B cell (primary cell): ENCODE data around the gene TRPM4. TPM values are rescaled to one million over a fixed set of nuclear protein-coding genes. Genes with fewer than 3 reads are reported as not detected.

Experiments used
- ATAC-seq: fragments of 200-7000 bp; cut with Tn5 transposase; one replicate; pipeline ENCODE4 v1.10.0; 2021; ENCODE audit warnings: low read depth, mild to moderate bottlenecking, moderate number of reproducible peaks, moderate library complexity
- CTCF ChIA-PET: fragments of 350-600 bp; sonication (Branson Sonifier 250); formaldehyde crosslinking; loops from one replicate; lab custom pipeline; 2021; ENCODE audit warnings: antibody characterized with exemption, inconsistent platforms; lab: Charles Lee
- POLR2A ChIA-PET: fragments of 350-600 bp; sonication (Branson Sonifier 250); formaldehyde crosslinking; loops from one replicate; lab custom pipeline; 2021; ENCODE audit warnings: antibody characterized with exemption; lab: Charles Lee
- DNase-seq: peaks from one replicate; pipeline ENCODE4 v3.0.0; 2013
- H2AFZ ChIP-seq: 2 replicates; pipeline ENCODE4 v1.6.1; 2012; ENCODE audit warnings: mild to moderate bottlenecking, low read depth, low read length; ENCODE audit not compliant: insufficient read depth, poor library complexity, severe bottlenecking
- H3K27ac ChIP-seq, 2 donors: 1 replicate in 1 of 2; 2 replicates in 1 of 2; pipeline ENCODE4 v1.5.1; 2012 to 2013; ENCODE audit warnings: low read length in 2 of 2, mild to moderate bottlenecking in 2 of 2, moderate library complexity in 1 of 2
- H3K27me3 ChIP-seq, 4 experiments: fragments of 200-600 bp in 1 of 4; sonication (generic) in 1 of 4; replicated peaks in 1 of 4; 1 replicate in 2 of 4; 2 replicates in 2 of 4; pipeline versions ENCODE4 v1.6.1 to v1.7.0; 2013 to 2016; ENCODE audit warnings: low read length in 3 of 4, mild to moderate bottlenecking in 2 of 4, mixed read lengths in 1 of 4, moderate library complexity in 1 of 4; ENCODE audit not compliant: insufficient read depth in 4 of 4, control insufficient read depth in 3 of 4; ENCODE audit errors: control extremely low read depth in 1 of 4
- H3K36me3 ChIP-seq, 2 experiments: replicated peaks in 1 of 2; 1 replicate in 1 of 2; 2 replicates in 1 of 2; pipeline versions ENCODE4 v1.6.1 to v1.7.1; 2013; ENCODE audit warnings: low read length in 1 of 2; ENCODE audit not compliant: insufficient read depth in 2 of 2, control insufficient read depth in 1 of 2; ENCODE audit errors: control extremely low read depth in 1 of 2, extremely low read depth in 1 of 2
- H3K4me1 ChIP-seq, 2 donors: fragments of 200-600 bp in 1 of 2; sonication (generic) in 1 of 2; 1 replicate in 1 of 2; 2 replicates in 1 of 2; pipeline versions ENCODE4 v1.5.1 to v1.6.1; 2013 to 2017; ENCODE audit warnings: low read length in 2 of 2; ENCODE audit not compliant: control insufficient read depth in 2 of 2, insufficient read depth in 2 of 2
- H3K4me2 ChIP-seq: replicated peaks from 2 replicates; pipeline ENCODE3; 2012; ENCODE audit warnings: mild to moderate bottlenecking, low read depth, low read length; ENCODE audit not compliant: poor library complexity, severe bottlenecking
- H3K4me3 ChIP-seq, 5 experiments: fragments of 200-600 bp in 1 of 5; sonication (generic) in 1 of 5; 1 replicate in 3 of 5; 2 replicates in 2 of 5; pipeline versions ENCODE4 v1.5.1 to v1.7.0; 2011 to 2016; ENCODE audit warnings: low read length in 4 of 5, mild to moderate bottlenecking in 4 of 5, low read depth in 2 of 5, control low read depth in 1 of 5, moderate library complexity in 1 of 5; ENCODE audit not compliant: insufficient read depth in 1 of 5; ENCODE audit errors: control extremely low read depth in 1 of 5, extremely low read depth in 1 of 5
- H3K79me2 ChIP-seq: fragments of 200-600 bp; sonication (generic); one replicate; pipeline ENCODE4 v1.6.0; 2016; ENCODE audit warnings: low read length; ENCODE audit not compliant: control insufficient read depth, insufficient read depth
- H3K9ac ChIP-seq: fragments of 200-600 bp; sonication (generic); 2 replicates; pipeline ENCODE4 v1.6.1; 2017; ENCODE audit warnings: mild to moderate bottlenecking, low read length, moderate library complexity
- H3K9me3 ChIP-seq, 3 donors: one replicate each; pipeline versions ENCODE4 v1.6.1 to v1.7.1; 2013; ENCODE audit warnings: low read length in 2 of 3; ENCODE audit not compliant: control insufficient read depth in 2 of 3, insufficient read depth in 1 of 3; ENCODE audit errors: control extremely low read depth in 1 of 3
- H4K20me1 ChIP-seq: 2 replicates; pipeline ENCODE4 v1.6.0; 2012; ENCODE audit warnings: mild to moderate bottlenecking, low read length; ENCODE audit not compliant: insufficient read depth, control insufficient read depth, poor library complexity, severe bottlenecking
- H3K27ac Mint-ChIP-seq: one replicate; pipeline ENCODE4 v1.8.0; 2021; ENCODE audit warnings: mixed read lengths
- H3K27me3 Mint-ChIP-seq: one replicate; pipeline ENCODE4 v1.8.0; 2021; ENCODE audit warnings: mixed read lengths
- H3K4me1 Mint-ChIP-seq: one replicate; pipeline ENCODE4 v1.8.0; 2021; ENCODE audit warnings: mixed read lengths
- H3K4me3 Mint-ChIP-seq: one replicate; pipeline ENCODE4 v1.8.0; 2021; ENCODE audit warnings: mixed read lengths
- H3K9me3 Mint-ChIP-seq: one replicate; pipeline ENCODE4 v1.8.0; 2022; ENCODE audit warnings: mixed read lengths; ENCODE audit not compliant: insufficient read depth
- CTCF ChIP-seq: fragments of 200-600 bp; IDR thresholded peaks from one replicate; pipeline ENCODE4 v1.8.0; 2022; ENCODE audit warnings: antibody characterized with exemption, mild to moderate bottlenecking
- EZH2 ChIP-seq: IDR thresholded peaks from 2 replicates; pipeline ENCODE4 v1.6.1; 2012; ENCODE audit warnings: borderline replicate concordance, low read depth, mild to moderate bottlenecking, moderate library complexity, low read length; ENCODE audit not compliant: insufficient read depth, poor library complexity, severe bottlenecking
- WGBS: methylation state at CpG from one replicate; pipeline ENCODE4 v1.1.5; 2013; ENCODE audit warnings: missing lambda C conversion rate; ENCODE audit not compliant: insufficient coverage; 5-methylcytosine and 5-hydroxymethylcytosine counted together
- intact Hi-C: fragments of 100-400 bp; cut with micrococcal nuclease; formaldehyde crosslinking; loops from one replicate; pipeline ENCODE4 v1.10.0; 2022
- polyA plus RNA-seq: library from polyadenylated mRNA; depleted of rRNA; stranded (reverse); fragments of >200 nt; gene quantifications from 2 replicates; pipeline ENCODE4 v1.2.3, GENCODE V29; 2012
- total RNA-seq, 2 donors: library from RNA; stranded (reverse); fragments of 120-200 nt in 1 of 2; gene quantifications; 1 replicate in 1 of 2; 2 replicates in 1 of 2; pipeline versions ENCODE4 v1.2.3 to v1.2.4, GENCODE V29; 2013 to 2022

The TRPM4 gene
- total and polyA plus RNA-seq, 2 donors (not counting 1 experiment from before 2014, with no cell fraction given): 0.24 TPM; not detected in 1

- WGBS: 15% methylated on average over 61 of the region's 68 CpGs
- ATAC-seq (no peak), DNase-seq (no peak)
- Mint-ChIP-seq H3K27me3 (no peaks in the 10 kb centered on the region), H3K27ac (no peak overlapping the region), H3K4me3 (peak overlapping the region; percentile 74), H3K4me1 (peaks cover 43% of the 10 kb centered on the region), H3K9me3 (no peaks in the 10 kb centered on the region)
- H3K9ac ChIP-seq: peak overlapping the region; percentile 71
- no peaks in the 10 kb centered on the region for H3K36me3 ChIP-seq
- no peaks in the 10 kb centered on the region for H4K20me1 ChIP-seq
- H3K9me3 ChIP-seq: no peaks in the 10 kb centered on the region
- intact Hi-C loops: loop anchor here (1.0 to 10.0 kb wide), 8 partner anchors 14 to 703 kb away; partner anchors contain the start of genes DBP, GYS1, MED25 and PRMT1
- H3K4me3 ChIP-seq: peak overlapping the region in 4 of 5 experiments; percentile 59 to 78 (median 68)
- H3K4me2 ChIP-seq: peak overlapping the region; percentile 98
- H3K4me1 ChIP-seq: peaks cover 16 to 34% of the 10 kb centered on the region in 2 donors
- H2AFZ ChIP-seq: peak overlapping the region; percentile 82
- peaks cover 0 to 3% (median 1%) of the 10 kb centered on the region in 4 experiments for H3K27me3 ChIP-seq
- TF ChIP-seq CTCF (no peak), EZH2 (no peak)
- POLR2A ChIA-PET: interaction anchor here (0.5 to 1.3 kb wide), 3 partner anchors 13 to 331 kb away, joined by 4 to 7 read pairs (median 4); a partner anchor contains a TSS
- H3K79me2 ChIP-seq: no peaks in the 10 kb centered on the region
- H3K27ac ChIP-seq: no peak overlapping the region
- CTCF ChIA-PET: interaction anchor here (0.6 to 5.6 kb wide), 19 partner anchors 9 to 550 kb away, joined by 3 to 33 read pairs (median 4); partner anchors contain the start of genes GYS1, NOSIP and RUVBL2
These were observed 42.8 kb upstream of the TRPM4 start for GRCh38 chr19:49114630-49115363.

GRCh38 chr19:49116544-49116943 lies 41.0 kb upstream of the TRPM4 start:
- Histone ChIP-seq H3K9ac (no peak overlapping the region), H3K9me3 (no peaks in the 10 kb centered on the region), H3K4me2 (no peak overlapping the region), H3K36me3 (no peaks in the 10 kb centered on the region), H2AFZ (no peak overlapping the region), H3K27me3 (peaks cover 0 to 11% (median 2%) of the 10 kb centered on the region in 4 experiments), H3K4me1 (peaks cover 25 to 40% of the 10 kb centered on the region in 2 donors), H3K79me2 (no peaks in the 10 kb centered on the region), H3K4me3 (no peak overlapping the region), H3K27ac (no peak overlapping the region), H4K20me1 (no peaks in the 10 kb centered on the region)
- intact Hi-C loops: loop anchor here (5.0 to 10.0 kb wide), 4 partner anchors 122 to 701 kb away; partner anchors contain the start of genes DBP, GYS1, MED25 and PRMT1
- no CpG with 5 or more reads among the region's 1 CpG for WGBS
- H3K4me3 Mint-ChIP-seq: peak overlapping the region; percentile 90
- peaks cover 6% of the 10 kb centered on the region for H3K27me3 Mint-ChIP-seq
- peaks cover 50% of the 10 kb centered on the region for H3K4me1 Mint-ChIP-seq
- TF ChIP-seq CTCF (no peak), EZH2 (no peak)
- H3K9me3 Mint-ChIP-seq: no peaks in the 10 kb centered on the region
- ChIA-PET CTCF (interaction anchor here (0.7 to 5.6 kb wide), 2 partner anchors 11 to 19 kb away, joined by 3 to 33 read pairs; no protein-coding TSS in a partner anchor), POLR2A (no interaction called here)
- H3K27ac Mint-ChIP-seq: peak overlapping the region; percentile 46
- ATAC-seq (no peak), DNase-seq (peak; percentile 25)
